Measurements from ENCODE around the gene STXBP1.
"Not testable (repeated sequence)": the region's sequence is repeated elsewhere in the genome, so short reads cannot be mapped to it uniquely, and the experiment has no call there.

The STXBP1 gene

DNA sequence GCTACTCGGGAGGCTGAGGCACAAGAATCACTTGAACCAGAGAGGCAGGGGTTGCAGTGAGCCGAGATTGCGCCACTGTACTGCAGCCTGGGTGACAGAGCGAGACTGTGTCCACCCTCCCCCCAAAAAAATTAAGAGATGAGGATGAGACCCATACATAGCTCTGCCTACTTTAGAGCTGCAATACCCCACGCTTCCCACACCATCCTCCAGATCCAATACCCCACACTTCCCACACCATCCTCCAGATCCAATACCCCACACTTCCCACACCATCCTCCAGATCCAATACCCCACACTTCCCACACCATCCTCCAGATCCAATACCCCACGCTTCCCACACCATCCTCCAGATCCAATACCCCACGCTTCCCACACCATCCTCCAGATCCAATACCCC lies 34.9 kb upstream of the STXBP1 start:
- DNase-seq (ENCODE audit: low read depth in 3 of 3, low spot score in 1 of 3): not testable (repeated sequence)

DNA sequence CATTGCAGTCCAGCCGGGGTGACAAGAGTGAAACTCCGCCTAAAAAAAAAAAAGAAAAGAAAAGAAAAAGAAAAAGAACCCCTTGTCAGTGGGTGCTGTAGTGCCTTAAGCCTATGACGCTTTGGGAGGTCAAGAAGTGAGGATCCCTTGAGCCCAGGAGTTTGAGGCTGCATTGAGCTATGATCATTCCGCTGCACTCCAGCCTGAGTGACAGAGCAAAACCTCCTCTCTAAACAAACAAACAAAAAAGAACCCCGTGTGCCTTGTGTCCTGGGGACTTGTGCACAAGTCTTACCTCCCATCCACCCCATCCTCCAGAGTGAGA lies 33.5 kb upstream of the STXBP1 start:
- DNase-seq (ENCODE audit: low read depth in 3 of 3, low spot score in 1 of 3): no peak

GRCh38 chr9:127578952-127579853 lies 32.9 kb upstream of the STXBP1 start:
- peak; percentile 35 to 56 (median 46) for DNase-seq (ENCODE audit: low read depth in 3 of 3, low spot score in 1 of 3)

- DNase-seq (ENCODE audit: low read depth in 3 of 3, low spot score in 1 of 3): no peak
Observed at GRCh38 chr9:127580366-127580765, 31.7 kb upstream of the STXBP1 start.

DNA sequence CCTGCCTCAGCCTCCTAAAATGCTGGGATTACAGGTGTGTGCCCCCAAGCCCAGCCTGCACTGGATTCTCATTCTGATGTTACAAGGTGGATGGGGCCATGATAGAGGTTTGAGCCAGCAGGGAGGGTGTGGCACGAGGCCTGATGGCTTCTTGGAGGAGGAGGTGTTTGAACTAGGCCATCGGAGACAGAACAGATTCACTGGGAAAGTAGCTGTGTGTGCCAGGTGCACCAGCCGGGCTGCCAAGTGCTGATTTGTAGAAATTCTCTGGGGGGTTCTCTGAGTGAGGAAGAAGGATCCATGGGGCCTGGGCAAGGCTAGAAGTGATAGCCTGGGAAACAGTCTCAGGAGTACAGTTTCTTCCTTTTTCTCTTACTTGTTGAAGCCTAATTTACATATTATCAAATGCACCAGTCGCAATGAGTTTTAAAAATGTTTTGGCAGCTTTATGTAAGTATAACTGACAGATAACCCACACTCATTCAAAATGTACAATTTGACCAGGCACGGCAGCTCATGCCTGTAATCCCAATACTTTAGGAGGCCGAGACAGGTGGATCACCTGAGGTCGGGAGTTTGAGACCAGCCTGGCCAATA lies 31.1 kb upstream of the STXBP1 start:
- DNase-seq (ENCODE audit: low read depth in 3 of 3, low spot score in 1 of 3): no peak

DNA sequence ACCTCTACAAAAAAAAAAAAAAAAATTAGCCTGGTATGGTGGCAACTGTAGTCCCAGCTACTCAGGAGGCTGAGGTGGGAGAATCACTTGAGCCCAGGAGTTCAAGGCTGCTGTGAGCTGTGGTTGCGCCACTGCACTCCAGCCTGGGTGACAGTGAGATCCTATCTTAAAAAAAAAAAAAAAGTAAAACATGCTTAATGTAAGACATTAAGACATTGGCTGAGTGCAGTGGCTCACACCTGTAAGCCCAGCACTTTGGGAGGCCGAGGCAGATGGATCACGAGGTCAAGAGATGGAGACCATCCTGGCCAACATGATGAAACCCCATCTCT lies 27.6 kb upstream of the STXBP1 start:
- DNase-seq (ENCODE audit: low read depth in 3 of 3, low spot score in 1 of 3): not testable (repeated sequence)

DNA sequence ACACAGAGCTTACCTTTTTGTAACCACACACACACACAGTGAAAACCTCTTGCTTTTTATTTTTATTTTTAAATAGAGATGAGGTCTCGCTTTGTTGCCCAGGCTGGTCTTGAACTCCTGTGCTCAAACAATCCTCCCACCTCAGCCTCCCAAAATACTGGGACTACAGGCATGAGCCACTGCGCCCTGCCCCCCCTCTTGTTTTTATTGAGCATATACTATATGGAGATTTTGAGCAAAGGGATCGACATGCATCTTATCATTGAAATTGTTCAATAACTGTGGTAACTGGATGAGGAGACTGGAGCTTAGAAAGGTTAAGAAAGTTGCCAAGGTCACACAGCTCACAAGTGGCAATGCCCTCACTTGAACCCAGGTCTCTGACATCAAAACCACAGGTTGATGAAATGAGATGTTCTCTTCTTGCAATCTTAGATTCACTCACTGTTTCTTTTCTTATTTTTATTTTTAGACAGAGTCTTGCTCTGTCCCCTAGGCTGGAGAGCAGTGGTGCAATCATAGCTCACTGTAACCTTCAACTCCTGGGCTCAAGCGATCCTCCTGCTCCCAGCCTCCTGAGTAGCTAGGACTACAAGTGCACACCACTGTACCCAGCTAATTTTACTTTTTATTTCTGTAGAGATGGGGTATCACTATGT lies 26.8 kb upstream of the STXBP1 start:
- no peak for DNase-seq (ENCODE audit: low read depth in 3 of 3, low spot score in 1 of 3)

DNA sequence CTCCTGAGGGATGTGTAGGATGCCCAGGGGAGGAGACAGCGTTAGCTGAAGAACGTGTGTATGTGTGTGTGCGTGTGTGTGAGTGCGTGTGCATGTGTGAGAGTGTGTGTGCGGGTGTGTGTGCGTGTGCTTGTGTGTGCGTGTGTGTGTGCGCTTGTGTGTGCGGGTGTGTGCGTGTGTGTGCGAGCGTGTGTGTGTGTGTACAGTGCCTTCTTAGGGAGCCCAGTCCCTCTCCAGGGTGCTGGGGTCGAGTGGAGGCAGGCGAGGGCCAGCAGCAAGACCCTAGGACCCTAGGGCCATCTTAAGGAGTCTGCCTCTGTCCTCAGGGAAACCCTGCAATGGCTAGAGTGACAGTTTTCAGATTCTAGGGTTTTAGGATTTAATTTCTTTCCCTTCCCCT lies 26.0 kb upstream of the STXBP1 start:
- no peak for DNase-seq (ENCODE audit: low read depth in 3 of 3, low spot score in 1 of 3)

DNA sequence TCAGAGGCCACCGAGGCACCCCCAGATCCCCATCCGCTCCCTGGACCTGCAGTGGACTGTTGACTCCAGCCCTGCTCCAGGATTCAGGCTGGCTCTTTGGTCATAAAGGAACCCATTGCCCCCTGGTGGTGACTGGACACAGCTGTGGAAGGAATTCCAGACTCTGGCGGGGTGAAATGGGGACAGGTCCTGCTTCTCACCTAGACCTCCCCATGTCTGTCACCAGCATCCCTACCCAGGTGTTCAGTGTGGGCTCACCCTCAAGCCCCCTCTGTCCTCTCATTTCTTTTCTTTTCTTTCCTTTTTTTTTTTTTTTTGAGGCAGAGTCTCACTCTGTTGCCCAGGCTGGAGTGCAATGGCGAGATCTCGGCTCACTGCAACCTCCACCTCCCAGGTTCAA lies 25.5 kb upstream of the STXBP1 start:
- peak; percentile 22 to 31 (median 24) for DNase-seq (ENCODE audit: low read depth in 3 of 3, low spot score in 1 of 3)

DNA sequence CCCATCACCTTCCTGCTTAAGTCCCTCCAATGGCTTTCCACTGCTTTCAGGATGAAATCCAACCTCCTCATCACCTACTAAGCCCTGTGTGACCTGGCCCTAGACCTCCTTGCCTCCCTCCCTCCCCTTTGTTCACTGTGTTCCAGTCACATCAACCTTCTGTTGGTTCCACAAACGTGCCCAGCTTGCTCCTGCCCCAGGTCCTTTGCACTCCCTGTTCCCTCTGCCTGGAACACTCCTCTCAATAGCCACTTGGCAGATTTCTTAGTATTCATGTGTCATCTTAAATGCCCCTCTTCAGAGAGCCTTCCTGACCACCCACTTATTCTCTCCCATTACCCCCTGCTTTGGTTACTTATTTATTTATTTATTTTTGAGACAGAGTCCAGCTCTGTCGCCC lies 24.1 kb upstream of the STXBP1 start:
- no peak for DNase-seq (ENCODE audit: low read depth in 3 of 3, low spot score in 1 of 3)

DNA sequence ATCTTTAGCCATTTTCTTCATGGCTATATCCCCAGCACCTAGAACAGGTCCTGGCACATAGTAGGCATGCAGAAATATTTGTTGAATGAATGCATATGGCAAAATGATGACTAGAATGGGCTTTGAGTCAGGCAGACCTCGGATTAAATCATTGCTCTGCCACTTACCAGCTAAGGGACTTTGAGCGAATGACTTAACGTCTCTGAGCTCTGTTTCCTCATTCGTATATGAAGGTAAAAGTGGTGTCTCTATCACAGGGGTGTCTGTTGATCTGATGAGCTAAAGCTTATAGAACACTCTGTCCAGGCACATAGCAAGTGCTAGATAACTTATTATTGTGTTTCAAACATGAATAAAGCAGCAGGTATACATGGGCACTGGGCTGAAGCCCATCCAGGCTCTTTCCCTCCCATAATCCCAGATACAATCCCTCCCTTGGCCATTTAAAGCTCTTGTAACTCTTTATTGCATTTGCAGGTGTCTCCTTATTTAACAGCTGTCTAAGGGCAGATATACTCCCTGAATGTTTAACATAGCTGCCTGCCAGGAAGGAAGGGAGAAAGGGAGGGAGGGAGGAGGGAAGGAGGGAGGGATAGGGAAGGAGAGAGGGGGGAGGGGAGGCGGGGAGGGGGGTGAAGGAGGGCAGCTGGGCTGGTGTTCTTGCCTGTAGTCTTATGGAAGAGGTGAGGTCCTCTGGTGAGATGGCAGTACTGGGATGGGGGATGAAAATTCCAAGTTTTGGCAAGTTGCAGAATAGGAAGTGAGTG lies 23.2 kb upstream of the STXBP1 start:
- no peak for DNase-seq (ENCODE audit: low read depth in 3 of 3, low spot score in 1 of 3)

DNA sequence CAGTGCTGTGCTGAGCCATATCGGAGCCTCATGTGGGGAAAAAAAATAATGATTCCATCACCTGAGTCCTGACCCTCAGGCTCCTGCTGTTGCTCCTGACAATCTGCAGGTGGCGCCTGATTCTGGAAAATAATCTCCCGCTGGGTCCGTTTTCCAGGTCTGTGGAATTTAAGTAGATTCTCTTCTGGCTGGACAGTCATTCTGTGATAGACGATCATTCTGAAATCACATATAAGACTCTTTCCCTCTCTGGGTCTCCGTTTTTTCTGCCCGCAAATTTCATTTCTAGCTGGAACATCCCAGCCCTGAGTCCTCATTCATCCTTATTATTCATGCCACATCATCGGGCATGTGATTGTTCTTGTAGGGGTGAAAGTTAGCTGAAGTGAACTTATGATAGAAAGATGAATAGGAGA lies 22.1 kb upstream of the STXBP1 start:
- DNase-seq (ENCODE audit: low read depth in 3 of 3, low spot score in 1 of 3): no peak

GRCh38 chr9:127595611-127596010 lies 16.5 kb upstream of the STXBP1 start:
- DNase-seq (ENCODE audit: low read depth in 3 of 3, low spot score in 1 of 3): no peak

- DNase-seq (ENCODE audit: low read depth in 3 of 3, low spot score in 1 of 3): no peak
Observed at GRCh38 chr9:127598839-127599549, 13.1 kb upstream of the STXBP1 start.

GRCh38 chr9:127599550-127599891 lies 12.6 kb upstream of the STXBP1 start:
- no peak for DNase-seq (ENCODE audit: low read depth in 3 of 3, low spot score in 1 of 3)

DNA sequence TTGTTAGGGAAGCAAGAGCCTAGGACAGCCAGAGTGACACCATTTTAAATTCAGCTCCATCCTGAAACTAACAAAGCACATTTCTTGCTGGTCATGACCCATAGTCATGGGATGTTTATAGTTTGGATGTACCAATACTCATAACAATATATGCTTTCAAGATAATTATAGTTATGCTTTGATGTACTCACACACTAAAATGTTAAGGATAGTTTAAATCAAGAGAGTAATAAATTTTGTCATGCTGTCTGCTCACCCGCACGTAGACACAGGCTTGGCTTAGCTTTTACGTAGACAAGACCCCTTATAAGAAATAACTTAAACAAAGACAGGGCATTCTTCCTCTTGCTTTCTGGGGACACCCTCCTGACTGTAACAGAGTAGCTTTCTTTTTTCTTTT lies 8.9 kb upstream of the STXBP1 start:
- DNase-seq (ENCODE audit: low read depth in 3 of 3, low spot score in 1 of 3): no peak

GRCh38 chr9:127606043-127606442 lies 6.0 kb upstream of the STXBP1 start:
- no peak for DNase-seq (ENCODE audit: low read depth in 3 of 3, low spot score in 1 of 3)

GRCh38 chr9:127608104-127608966 lies 3.7 kb upstream of the STXBP1 start:
- DNase-seq (ENCODE audit: low read depth in 3 of 3, low spot score in 1 of 3): peak; percentile 50 to 62 (median 57)

- DNase-seq (ENCODE audit: low read depth in 3 of 3, low spot score in 1 of 3): no peak
Observed at GRCh38 chr9:127611603-127611898, 526 bp upstream of the STXBP1 start.

- DNase-seq (ENCODE audit: low read depth in 3 of 3, low spot score in 1 of 3): peak in 1 of 3 donors; percentile 8
Observed at GRCh38 chr9:127612939-127613582, 984 bp downstream of the STXBP1 start.
